Measurements from ENCODE around the gene ARHGAP33. TPM values are rescaled to one million over a fixed set of nuclear protein-coding genes. Genes with fewer than 3 reads are reported as not detected.

Gene ARHGAP33
- total RNA-seq, 1 donor from 2014 or later, result 52.6 TPM

DNA sequence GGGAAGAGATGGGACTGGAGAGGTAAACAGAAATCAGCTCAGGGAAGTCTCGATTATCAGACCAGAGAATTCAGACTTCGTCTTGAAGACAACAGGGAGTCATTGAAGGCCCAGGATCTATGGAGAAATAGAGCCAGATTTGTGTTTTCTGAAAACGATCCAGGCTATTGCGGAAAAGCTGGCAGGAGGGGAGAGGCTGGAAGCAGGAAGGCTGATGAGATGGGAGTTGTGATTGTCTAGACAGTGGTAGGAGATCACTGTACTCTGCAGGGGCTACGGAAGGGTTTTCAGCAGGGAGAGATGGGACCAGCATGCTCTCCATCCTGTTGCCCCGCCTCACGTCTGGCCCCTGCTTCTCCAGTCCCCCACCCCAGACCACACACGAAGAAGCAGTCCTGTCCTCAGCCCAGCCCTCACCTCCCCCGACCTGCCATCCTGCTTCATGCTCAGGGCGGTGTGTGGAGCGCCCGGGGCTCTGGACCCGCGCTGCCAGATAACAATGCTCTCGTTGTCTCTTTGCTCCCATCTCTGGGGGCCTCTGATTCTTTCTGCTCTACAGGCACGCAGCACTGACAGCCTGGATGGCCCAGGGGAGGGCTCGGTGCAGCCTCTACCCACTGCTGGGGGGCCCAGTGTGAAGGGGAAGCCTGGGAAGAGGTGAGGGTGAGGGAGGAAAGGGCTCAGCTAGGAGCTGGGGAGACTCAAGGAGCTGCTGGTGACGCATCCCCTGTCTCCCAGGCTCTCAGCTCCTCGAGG, 1.9 kb downstream of the ARHGAP33 start:
- peak in 1 of 2 donors; percentile 68 for DNase-seq (ENCODE audit: low spot score in 2 of 2)
- no peak for FAIRE-seq

DNA sequence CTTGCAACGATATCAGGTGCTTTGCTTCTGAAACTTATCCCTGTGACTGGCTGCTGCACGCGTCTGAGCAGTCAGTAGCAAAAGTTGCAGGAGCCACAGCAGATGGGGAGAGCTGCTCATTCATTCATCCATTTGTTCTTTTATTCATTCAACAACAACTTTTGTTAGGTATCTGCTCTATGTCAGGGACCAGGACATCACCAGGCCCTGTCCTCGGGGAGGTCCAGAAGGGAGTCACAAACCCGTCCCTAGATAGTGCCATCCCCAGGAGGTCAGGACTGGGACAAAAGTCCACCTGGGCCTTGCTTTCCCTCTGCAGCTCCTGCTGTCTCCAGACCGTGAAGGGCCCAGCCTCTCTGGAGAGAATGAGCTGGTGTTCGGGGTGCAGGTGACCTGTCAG, 2.6 kb downstream of the ARHGAP33 start:
- FAIRE-seq, result no peak
- no peak for DNase-seq (ENCODE audit: low spot score in 2 of 2)

DNA sequence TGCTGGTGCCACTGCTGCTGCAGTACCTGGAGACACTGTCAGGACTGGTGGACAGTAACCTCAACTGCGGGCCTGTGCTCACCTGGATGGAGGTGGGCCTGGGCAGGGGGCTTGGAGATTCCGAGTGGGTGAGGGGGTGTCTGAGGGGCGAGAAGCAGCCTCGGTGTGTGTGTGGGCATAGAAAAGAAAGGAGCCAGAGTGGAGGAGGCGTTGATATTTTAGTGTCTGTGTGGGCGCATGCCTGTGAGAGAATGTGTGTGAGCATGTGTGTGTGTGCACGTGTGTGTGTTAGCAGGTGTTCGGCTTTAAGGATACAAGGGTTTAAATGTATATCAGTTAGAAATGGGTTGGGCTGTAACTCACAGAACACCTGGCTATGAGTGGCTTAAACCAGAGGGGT, 3.7 kb downstream of the ARHGAP33 start:
- FAIRE-seq (no peak), DNase-seq (ENCODE audit: low spot score in 2 of 2) (no peak)

GRCh38 chr19:35780058-35780457, 4.7 kb downstream of the ARHGAP33 start:
- FAIRE-seq (no peak), DNase-seq (ENCODE audit: low spot score in 2 of 2) (no peak)

GRCh38 chr19:35780717-35781116, 5.4 kb downstream of the ARHGAP33 start:
- FAIRE-seq (no peak), DNase-seq (ENCODE audit: low spot score in 2 of 2) (no peak)

DNA sequence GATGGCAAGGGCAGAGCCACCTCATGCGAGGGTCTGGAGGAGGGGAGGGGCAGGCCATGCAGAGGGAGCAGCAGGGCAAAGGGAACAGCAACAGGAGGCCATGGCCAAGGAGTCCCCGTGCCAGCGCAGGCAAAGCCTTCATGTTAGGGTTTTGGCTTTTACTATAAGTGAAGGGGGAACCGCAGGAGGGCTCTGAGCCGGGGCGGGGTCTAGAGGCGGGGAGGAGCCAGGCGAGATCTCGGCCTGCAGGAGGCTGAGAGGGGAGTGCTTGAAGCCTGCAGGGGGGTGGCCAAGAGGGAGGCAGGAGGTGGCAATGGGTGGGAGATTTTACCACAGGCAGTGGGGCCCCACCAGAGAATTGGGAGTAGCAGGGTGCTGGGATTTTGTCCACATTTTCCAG, 6.3 kb downstream of the ARHGAP33 start:
- DNase-seq (ENCODE audit: low spot score in 2 of 2) (no peak), FAIRE-seq (no peak)

DNA sequence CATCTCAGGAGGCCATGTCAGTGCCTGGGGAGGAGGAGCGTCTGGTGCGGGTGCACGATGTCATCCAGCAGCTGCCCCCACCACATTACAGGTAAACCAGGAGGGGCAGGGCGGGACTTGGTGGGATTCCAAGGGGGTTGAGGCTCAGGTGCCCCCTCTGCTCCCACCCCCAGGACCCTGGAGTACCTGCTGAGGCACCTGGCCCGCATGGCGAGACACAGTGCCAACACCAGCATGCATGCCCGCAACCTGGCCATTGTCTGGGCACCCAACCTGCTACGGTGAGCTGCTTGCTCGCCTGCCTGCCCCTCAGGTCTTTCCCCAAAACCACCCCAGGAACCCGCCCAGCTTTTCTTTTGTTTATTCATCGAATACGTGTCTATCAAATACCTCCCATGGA, 7.2 kb downstream of the ARHGAP33 start:
- no peak for FAIRE-seq

DNA sequence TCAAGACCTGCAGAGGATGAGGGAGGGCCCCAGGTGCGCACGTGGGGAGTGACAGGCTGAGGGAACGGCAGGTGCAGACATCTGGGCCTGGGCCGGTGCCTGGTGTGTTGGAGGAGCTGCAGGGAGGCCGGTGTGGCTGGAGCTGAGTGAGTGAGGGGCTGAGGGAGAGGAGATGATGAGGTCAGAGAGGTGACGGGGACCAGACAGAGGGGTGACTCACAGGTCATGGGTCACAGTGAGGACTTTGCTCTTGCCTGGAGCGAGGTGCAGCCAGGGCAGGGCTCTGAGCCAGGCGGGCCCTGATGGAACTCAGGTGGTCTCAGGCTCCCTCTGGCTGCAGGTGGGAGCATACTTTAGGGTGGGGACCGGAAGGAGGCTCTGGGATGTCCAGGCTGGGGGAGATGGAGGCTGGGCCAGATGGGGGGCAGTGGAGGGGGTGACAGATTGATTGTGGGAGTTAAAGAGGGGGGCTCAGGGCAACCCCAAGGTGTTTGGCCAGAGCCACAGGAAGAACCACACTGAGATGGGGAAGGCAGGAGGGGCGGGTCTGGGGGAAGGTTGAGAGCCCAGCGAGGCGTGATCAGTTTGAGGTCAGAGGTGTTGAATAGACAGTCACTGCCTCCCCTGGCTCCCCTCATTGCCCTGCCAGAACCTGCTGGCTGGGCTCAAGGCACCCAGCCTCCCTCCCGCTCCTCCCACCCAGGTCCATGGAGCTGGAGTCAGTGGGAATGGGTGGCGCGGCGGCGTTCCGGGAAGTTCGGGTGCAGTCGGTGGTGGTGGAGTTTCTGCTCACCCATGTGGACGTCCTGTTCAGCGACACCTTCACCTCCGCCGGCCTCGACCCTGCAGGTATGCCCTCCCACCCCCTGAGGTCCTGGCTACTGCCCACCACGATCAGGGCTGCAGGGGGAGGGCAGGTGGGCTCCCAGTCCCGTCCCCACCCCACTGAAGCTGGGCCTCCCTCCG, 8.4 kb downstream of the ARHGAP33 start:
- no peak for FAIRE-seq
- no peak for DNase-seq (ENCODE audit: low spot score in 2 of 2)

More for the DNA sequence above, 7.2 kb downstream of the ARHGAP33 start:
- no peak for DNase-seq (ENCODE audit: low spot score in 2 of 2)

DNA sequence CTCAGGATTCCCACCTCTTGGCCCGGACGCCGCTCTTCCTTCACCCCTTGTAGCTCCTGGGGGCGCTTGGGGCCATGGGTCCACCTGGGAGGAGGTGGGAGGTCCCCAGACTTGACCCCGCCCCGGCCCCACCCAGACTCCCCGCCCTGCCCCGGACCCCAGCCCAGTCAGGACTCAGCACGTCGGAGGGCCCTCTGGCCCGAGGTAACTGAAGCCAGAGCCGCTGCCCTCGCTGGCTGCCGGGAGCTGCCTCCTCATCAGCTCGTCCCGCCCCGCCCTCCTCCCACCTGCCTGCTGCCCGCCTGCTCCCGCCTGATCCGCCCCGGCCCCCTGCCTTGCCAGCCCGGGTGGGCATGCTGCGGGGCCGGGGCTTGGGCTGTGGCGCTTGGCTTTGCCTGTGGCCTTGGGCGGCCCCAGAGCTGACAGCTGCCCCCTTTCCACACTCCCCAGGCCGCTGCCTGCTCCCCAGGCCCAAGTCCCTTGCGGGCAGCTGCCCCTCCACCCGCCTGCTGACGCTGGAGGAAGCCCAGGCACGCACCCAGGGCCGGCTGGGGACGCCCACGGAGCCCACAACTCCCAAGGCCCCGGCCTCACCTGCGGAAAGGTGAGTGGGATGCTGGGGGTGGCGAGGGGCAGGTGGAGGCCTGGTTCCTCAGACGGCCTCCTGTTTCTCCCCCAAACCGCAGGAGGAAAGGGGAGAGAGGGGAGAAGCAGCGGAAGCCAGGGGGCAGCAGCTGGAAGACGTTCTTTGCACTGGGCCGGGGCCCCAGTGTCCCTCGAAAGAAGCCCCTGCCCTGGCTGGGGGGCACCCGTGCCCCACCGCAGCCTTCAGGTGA, 9.4 kb downstream of the ARHGAP33 start:
- DNase-seq (ENCODE audit: low spot score in 2 of 2) (no peak), FAIRE-seq (no peak)

- FAIRE-seq, result no peak
These were observed 9.9 kb downstream of the ARHGAP33 start for GRCh38 chr19:35785339-35785627.

GRCh38 chr19:35786299-35787160, 11.2 kb downstream of the ARHGAP33 start:
- FAIRE-seq (no peak), DNase-seq (ENCODE audit: low spot score in 2 of 2) (no peak)

More at GRCh38 chr19:35785339-35785627, 9.9 kb downstream of the ARHGAP33 start:
- DNase-seq (ENCODE audit: low spot score in 2 of 2), result no peak

DNA sequence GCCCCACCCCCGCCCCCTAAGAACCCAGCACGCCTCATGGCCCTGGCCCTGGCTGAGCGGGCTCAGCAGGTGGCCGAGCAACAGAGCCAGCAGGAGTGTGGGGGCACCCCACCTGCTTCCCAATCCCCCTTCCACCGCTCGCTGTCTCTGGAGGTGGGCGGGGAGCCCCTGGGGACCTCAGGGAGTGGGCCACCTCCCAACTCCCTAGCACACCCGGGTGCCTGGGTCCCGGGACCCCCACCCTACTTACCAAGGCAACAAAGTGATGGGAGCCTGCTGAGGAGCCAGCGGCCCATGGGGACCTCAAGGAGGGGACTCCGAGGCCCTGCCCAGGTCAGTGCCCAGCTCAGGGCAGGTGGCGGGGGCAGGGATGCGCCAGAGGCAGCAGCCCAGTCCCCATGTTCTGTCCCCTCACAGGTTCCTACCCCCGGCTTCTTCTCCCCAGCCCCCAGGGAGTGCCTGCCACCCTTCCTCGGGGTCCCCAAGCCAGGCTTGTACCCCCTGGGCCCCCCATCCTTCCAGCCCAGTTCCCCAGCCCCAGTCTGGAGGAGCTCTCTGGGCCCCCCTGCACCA, 11.9 kb downstream of the ARHGAP33 start:
- no peak for FAIRE-seq
- no peak for DNase-seq (ENCODE audit: low spot score in 2 of 2)

DNA sequence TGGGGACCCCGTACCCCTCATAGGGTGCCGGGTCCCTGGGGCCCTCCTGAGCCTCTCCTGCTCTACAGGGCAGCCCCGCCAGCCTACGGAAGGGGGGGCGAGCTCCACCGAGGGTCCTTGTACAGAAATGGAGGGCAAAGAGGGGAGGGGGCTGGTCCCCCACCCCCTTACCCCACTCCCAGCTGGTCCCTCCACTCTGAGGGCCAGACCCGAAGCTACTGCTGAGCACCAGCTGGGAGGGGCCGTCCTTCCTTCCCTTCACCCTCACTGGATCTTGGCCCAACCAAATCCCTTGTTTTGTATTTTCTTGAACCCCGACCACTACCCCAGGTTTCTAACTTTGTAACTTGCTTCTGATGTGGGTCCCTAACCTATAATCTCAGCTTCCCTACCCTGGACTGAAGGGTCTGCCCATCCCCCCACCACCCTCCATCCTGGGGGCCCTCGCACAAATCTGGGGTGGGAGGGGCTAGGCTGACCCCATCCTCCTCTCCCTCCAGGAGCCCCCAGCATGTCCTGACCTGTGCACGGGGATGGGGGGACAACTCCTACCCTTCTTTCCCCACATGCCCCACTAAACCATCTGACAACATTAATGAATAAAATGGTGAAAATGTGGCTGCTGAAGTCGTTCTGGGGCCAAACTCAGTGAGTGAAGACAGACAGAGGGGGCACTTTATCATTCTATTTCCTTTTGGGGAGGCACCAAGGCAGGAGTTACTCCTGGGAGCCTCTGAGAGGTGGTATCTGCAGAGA, 13.0 kb downstream of the ARHGAP33 start:
- DNase-seq (ENCODE audit: low spot score in 2 of 2) (no peak), FAIRE-seq (no peak)

- FAIRE-seq, result no peak
- DNase-seq (ENCODE audit: low spot score in 2 of 2), result no peak
These were observed 14.0 kb downstream of the ARHGAP33 start for GRCh38 chr19:35789195-35789977.

DNA sequence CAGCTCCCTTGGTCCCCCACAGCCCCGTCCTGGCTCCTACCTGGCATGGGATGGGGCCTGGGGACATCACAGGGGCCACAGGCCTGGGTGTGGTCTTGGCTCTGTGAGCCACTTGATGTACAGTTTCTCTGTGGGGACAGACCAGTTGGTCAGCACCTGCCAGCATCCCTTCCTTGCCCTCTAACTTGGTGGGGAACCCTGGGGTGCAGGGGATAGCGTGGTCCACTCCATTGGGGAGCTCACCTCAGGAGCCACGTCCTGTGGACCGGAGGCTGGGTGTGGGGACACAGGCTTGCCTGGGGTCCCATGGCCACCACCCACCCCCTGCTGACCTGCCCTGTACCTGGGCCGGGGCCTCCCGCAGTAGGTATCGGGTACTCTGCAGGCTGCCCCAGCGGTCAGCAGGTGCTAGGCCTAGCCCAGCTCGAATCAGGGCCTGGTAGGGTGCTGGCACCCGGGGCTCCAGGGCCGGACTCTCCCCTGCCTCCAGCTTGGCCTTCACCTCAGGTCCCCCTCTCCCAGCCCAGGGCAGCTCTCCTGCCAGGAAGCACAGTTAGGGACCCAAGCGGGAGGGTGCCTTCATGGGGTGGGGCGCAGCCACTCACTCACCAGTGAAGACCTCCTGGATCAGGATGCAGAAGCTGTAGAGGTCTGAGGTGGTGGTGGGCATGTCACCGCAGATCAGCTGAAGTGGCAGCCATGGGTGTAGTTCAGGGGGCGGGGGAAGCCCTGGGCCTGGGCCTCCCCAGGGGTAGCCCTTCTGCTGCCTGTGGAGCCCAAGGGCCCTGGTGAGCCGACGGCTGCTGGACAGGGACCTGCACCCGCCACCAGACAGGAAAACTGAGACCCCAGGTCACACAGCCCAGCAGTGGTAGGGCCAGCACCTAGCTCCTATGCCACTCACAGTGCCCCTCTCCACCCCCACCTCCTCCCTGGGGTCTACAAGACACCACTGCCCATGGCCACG, 14.9 kb downstream of the ARHGAP33 start:
- DNase-seq (ENCODE audit: low spot score in 2 of 2) (no peak), FAIRE-seq (no peak)

DNA sequence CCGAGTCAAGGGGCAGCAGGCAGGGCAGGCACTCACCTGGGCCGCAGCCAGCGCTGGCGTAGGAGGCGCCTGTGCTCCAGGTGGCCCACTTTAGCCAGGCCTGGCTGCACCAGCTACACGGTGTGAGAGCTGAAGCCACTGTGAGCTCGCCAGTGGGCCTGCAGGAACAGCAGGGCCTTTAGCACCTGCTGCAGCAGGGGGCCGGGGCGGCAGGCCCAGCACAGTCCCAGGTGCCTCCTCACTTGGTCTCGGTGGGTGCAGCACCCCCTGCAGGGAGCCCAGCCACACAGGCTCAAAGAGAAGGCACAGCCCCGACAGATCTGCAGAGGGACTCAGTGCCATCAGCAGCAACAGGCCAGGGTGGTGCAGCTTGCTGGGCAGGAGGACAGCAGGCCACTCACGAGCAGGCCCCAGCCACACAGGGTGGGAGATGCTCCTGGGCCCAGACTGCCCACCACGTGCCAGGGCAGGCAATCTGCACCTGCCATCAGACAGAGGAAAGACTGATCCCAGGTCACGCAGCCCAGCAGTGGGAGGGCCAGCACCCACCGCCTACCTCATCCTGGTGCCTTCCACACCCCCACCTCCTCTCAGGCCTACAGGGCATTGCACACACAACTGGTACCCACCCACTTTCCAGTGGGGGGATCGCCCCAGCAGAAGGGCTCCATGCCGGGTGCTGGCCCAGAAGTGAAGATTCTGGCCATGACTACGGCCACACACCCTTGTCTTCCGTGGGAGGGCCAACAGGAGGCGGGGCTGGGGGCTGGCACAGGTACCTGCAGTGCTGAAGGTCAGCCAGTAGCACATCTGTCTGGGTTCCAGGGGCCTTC, 15.8 kb downstream of the ARHGAP33 start:
- DNase-seq (ENCODE audit: low spot score in 2 of 2), result no peak
- FAIRE-seq, result no peak
